NOMO-1 treated with DMSO at 0.1 percent for 48 hours (cell line): ENCODE measurements around the gene CABP1.
"Not testable (repeated sequence)": the region's sequence is repeated elsewhere in the genome, so short reads cannot be mapped to it uniquely, and the experiment has no call there.

Source experiments
- DNase-seq: peaks from one replicate; lab custom pipeline; 2025; ENCODE audit not compliant: unreplicated experiment; lab: John Stamatoyannopoulos, UW

The CABP1 gene

DNA sequence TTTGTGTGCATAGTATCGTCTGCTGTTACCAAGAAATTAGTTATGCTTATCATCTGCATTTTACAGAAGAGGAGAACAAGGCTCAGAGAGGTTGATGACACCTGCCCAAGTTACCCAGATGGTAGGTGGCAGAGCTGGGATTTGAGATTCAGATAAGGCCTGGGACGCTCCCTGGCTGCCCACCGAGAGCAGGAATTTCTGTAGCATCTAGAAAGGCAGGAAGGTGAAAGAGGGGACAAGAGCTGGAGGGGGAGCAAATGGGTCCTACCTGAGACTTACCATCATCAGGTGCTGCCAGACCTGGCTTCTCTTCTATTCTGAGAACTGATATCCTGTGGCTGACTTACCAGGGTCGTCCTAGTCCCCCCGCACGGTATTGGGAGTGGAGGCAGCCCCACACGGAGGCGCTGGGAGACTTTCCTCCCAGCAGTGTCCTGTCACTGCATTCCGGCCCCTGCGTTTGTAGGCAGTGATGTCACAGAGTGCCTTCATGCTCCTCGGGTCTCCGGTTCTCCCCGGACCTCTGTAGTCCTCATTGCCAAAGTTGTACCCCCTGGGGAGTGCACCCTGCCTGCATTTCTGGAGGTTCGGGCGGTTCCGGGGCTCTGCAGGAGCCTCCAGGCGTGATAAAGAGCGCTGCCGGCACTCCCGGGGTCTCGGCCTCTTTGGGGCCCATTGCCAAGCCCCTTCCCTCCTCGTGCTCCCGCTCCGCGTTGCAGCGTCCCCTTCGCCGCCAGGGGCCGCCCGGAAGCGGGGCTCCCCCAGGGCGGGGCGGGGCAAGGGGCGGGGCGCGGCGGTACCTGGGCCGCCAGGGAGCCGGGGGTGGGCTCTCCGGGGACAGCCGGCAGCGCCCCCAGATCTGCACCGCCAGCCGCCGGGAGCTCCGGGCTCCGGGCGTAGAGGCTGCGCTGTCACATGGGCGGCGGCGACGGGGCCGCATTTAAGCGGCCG, at the start of gene CABP1:
Gene CABP1, plus strand, starts transcription at position 856 of the 951 bp plus-strand sequence. Its CDS starts 60 bp downstream, at position 916.
- no peak for DNase-seq

DNA sequence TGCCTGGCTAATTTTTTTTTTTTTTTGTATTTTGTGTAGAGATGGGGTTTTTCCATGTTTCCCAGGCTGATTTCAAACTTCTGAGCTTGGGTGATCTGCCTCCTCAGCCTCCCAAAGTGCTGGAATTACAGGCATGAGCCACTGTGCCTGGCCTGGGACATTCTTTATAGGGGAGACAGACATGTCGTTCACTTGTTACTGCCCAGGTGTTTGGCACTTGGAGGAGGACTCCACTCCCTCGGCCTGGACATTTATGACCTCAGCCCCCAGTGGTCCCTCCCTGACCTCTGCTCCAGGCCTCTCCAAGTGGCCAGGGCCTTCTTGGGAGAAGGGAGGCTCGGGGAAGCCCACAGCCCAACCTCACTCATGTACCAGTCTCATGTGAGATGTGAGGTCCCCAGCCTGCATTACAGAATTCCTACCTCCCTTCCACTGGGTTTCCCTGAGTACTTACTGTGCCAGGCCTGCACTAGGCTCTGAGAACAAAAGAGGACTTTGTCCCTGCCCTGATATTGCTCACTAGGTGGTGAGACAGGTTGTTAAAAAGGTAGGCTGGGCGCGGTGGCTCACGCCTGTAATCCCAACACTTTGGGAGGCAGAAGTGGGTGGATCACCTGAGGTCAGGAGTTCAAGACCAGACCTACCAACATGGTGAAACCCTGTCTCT, 49.6 kb upstream of the CABP1 start:
- no peak for DNase-seq

DNA sequence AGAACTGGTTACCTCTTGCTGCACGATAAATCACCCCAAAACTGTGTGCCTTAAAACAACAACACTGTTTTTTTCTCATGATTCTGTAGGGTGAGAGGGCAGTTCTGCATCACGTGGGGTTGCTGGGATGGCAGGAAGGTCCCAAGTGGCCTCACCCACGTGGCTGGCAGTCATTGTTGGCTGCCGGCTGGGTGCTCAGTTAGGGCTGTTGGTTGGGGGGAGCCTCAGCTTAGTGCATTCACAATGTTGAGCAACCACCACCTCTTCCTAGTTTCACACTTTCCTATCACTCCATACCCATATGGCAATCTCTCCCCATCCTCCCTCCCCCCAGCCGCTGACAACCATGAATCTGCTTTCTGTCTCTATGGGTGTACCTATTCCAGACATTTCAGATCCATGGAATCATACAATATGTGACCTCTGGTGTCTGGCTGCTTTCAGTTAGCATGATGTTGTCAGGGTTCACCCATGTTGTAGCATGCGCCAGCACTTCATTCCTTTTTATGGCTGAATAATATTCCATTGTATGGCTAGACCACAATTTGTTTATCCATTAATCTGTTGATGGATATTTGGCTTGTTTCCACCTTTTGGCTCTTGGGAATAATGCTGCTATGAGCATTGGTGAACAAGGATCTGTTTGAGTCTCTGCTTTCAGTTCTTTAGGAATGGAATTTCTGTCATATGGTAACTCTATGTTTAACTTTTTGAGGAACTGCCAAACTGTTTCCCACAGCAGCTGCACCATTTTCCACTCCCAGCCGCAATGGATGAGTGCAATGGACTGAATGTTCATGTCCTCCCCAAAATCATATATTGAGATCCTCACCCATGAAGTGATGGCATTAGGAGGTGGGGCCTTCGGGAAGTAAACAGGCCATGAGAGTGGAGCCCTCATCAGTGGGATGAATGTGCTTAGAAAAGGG, 48.0 kb upstream of the CABP1 start:
- no peak for DNase-seq

DNA sequence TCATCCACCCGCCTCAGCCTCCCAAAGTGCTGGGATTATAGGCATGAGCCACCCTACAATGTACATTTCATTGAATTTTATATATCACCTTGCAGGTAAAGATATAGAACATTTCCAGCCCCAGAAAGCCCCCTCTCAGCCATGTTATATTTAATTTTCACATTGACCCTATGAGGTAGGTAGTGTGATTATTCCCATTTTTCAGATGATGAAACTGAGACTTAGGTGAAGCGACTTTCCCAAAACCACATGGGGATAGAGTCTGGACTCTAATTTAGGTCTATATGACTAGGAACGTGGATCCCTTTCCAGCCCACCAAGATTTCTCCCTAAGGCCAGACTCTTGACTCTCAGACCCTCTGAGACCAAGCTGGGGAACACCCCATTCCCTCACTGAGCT, 43.5 kb upstream of the CABP1 start:
- no peak for DNase-seq

DNA sequence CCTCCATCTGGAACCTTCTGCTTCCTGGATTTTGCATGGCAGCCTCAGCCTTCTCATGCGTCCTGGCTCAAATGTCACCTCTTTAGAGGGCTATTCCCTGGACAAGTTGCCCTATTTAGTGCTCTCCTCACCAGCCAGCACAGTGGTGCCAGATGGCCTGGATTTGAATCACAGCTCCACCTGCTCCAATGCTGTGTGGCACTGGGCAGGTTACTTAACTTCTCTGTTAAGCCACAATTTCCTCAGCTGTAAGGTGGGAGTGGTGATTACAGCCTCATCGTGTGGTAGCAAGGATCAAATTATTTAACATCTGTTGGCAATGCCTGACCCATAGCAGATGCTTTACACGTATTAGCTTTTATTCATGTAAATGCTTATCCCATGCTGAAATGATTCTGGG, 42.6 kb upstream of the CABP1 start:
- DNase-seq: no peak

- DNase-seq: peak; percentile 67
These were observed 41.6 kb upstream of the CABP1 start for GRCh38 chr12:120598674-120599463.

GRCh38 chr12:120599672-120600552, 40.5 kb upstream of the CABP1 start:
- no peak for DNase-seq

GRCh38 chr12:120602416-120602815, 38.0 kb upstream of the CABP1 start:
- DNase-seq: peak; percentile 95

- DNase-seq: no peak
These were observed 29.9 kb upstream of the CABP1 start for GRCh38 chr12:120610560-120610959.

DNA sequence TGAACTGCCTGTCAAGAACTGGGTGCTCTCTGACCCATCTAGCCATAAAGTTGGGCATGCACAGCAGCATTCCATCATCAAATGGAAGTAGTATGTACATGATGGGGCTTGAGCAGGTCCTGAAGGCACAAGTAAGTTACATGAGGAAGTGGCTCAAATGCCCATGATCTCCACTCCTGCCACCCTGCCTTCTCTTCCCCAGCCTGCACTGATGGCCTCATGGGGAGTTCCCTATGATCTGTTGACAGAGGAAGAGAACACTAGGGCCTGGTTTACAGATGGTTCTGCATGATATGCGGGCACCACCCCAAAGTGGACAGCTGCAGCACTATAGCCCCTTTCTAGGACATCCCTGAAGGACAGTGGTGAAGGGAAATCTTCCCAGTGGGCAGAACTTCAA, 28.9 kb upstream of the CABP1 start:
- not testable (repeated sequence) for DNase-seq

DNA sequence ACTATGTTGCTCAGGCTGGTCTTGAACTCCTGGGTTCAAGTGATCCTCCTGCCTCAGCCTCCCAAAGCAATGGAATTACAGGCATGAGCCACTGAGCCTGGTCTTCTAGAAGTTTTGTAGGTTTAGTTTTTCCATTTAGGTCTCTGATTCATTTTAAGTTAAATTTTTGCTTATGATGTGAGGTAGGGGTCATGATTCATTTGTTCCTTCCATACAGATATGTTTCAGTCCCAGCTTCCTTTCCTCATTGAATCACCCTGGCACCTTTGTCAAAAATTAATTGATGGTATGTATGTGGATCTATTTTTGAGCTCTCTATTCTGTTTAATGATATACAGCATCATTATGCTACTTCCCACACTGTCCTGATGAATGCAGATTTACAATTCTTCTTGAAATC, 25.6 kb upstream of the CABP1 start:
- DNase-seq: no peak

- not testable (repeated sequence) for DNase-seq
These were observed 23.2 kb upstream of the CABP1 start for GRCh38 chr12:120617193-120617592.

DNA sequence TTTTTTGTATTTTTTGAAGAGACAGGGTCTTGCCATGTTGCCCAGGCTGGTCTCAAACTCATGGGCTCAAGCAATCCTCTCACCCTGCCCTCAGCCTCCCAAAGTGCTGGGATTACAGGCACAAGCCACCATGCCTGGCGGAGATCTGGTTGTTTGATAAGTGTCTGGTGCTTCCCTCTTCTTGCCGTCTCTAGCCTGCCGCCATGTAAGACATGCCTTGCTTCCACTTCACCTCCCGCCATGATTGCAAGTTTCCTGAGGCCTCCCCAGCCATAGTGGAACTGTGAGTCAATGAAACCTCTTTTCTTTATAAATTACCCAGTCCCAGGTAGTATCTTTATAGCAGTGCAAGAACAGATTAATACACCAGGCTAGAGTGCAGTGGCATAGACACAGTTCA, 22.7 kb upstream of the CABP1 start:
- DNase-seq: not testable (repeated sequence)

- DNase-seq: no peak
These were observed 21.3 kb upstream of the CABP1 start for GRCh38 chr12:120618954-120619615.

DNA sequence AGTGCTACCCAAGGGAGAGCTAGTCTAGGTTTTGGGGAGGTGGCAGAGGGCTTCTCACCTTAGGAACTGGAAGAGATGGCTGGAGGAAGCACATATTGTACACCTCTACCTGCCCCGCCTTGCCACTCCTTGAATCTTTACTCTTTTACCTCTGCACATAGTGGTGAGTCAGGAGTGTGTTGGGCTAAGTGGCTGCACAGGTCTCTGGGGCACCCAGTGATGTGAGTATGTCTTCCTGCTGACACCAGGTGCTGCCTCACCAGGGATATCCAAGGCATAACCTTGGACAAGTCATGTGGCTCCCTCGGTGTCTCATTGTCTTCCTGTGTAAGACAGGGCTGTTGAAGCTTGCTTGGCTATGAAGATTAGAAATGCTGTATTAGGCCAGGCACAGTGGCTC, 19.8 kb upstream of the CABP1 start:
- no peak for DNase-seq

DNA sequence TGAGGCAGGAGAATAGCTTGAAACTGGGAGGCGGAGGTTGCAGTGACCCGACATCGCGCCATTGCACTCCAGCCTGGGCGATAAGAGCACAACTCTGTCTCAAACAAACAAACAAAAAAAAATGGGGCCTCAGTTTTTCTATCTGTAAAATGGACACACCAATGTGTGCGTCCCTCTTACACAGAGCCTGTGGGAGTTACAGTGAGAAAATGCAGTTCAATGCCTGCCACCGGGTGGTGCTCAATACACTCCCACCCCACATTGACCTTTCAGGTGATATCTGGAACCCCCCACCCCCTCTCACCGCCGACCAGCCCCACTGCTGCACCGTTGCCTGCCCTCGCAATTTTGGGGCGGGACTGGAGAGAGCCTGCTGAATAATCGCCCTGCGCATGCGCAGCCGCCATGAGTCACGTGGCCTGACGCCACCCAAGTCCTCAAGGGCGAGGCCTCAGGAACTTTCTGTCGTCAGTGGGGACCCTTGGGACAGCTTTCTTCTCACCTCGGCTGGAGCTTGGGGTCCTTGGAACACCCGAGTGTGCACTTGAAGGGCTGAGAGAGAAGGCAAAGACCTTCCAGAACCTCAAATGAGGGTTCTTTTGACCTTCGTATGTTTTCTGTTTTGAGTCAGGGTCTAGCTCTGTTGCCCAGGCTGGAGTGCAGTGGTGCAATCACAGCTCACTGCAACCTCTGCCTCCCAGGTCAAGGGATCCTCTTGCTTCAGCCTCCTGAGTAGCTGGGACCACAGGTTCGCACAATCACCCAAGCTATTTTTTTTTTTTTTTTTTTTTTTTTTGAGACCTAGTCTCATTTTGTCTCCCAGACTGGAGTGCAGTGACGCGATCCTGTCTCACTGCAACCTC, 14.6 kb upstream of the CABP1 start:
- DNase-seq: no peak

GRCh38 chr12:120628919-120629318, 11.5 kb upstream of the CABP1 start:
- DNase-seq: no peak
